ENCODE data around the gene CHST5. TPM values are rescaled to one million over a fixed set of nuclear protein-coding genes. Genes with fewer than 3 reads are reported as not detected.
"Not testable (repeated sequence)": the region's sequence is repeated elsewhere in the genome, so short reads cannot be mapped to it uniquely, and the experiment has no call there.

The CHST5 gene
- total RNA-seq, 1 experiment from 2014 or later: 0.11 TPM

- Mint-ChIP-seq H3K27me3 (ENCODE audit: insufficient read depth, unreplicated experiment) (no peaks in the 10 kb centered on the region), H3K27ac (ENCODE audit: unreplicated experiment) (no peak overlapping the region), H3K4me1 (ENCODE audit: low read depth, unreplicated experiment) (no peaks in the 10 kb centered on the region), H3K36me3 (ENCODE audit: insufficient read depth, unreplicated experiment) (peaks cover 4% of the 10 kb centered on the region), H3K4me3 (ENCODE audit: unreplicated experiment) (no peak overlapping the region), H3K9me3 (ENCODE audit: unreplicated experiment) (no peaks in the 10 kb centered on the region)
- no peak overlapping the region for H3K4me3 ChIP-seq (ENCODE audit: low read depth, low read length)
- H3K36me3 ChIP-seq (ENCODE audit: control insufficient read depth, insufficient read depth, low read length): no peaks in the 10 kb centered on the region; the same call in 1 of the 2 replicates
- intact Hi-C loops (cut with micrococcal nuclease; ENCODE audit: unreplicated experiment): no loop called here
- TF ChIP-seq CTCF (IDR thresholded peaks at IDR 0.05; ENCODE audit: insufficient read depth in 1 of 2, low read depth in 1 of 2, low read length in 1 of 2, severe bottlenecking in 1 of 2, unreplicated experiment in 1 of 2): no peak
- H3K4me1 ChIP-seq: no peaks in the 10 kb centered on the region
- DNase-seq: no peak
- ChIA-PET POLR2A (no interaction called here), CTCF (no interaction called here)
- no peaks in the 10 kb centered on the region for H3K27me3 ChIP-seq (replicated peaks; ENCODE audit: control insufficient read depth, insufficient read depth, low read length)
- no TSS peak for BruUV-seq (replicated peaks)
- H3K9me3 ChIP-seq: no peaks in the 10 kb centered on the region
Observed at GRCh38 chr16:75546293-75546692, 10.4 kb upstream of the CHST5 start.

GRCh38 chr16:75545879-75546278 lies 10.0 kb upstream of the CHST5 start:
- BruUV-seq (replicated peaks); H3K27me3 ChIP-seq (replicated peaks; ENCODE audit: control insufficient read depth, insufficient read depth, low read length); H3K9me3 ChIP-seq; H3K36me3 Mint-ChIP-seq (ENCODE audit: insufficient read depth, unreplicated experiment); H3K9me3 Mint-ChIP-seq (ENCODE audit: unreplicated experiment); DNase-seq; H3K36me3 ChIP-seq (ENCODE audit: control insufficient read depth, insufficient read depth, low read length); H3K4me1 Mint-ChIP-seq (ENCODE audit: low read depth, unreplicated experiment); intact Hi-C loops (cut with micrococcal nuclease; ENCODE audit: unreplicated experiment); H3K4me3 ChIP-seq (ENCODE audit: low read depth, low read length); CTCF ChIA-PET; H3K4me1 ChIP-seq; H3K27ac Mint-ChIP-seq (ENCODE audit: unreplicated experiment); H3K27me3 Mint-ChIP-seq (ENCODE audit: insufficient read depth, unreplicated experiment); H3K4me3 Mint-ChIP-seq (ENCODE audit: unreplicated experiment); POLR2A ChIA-PET: not testable (repeated sequence)

GRCh38 chr16:75542462-75542861 lies 6.6 kb upstream of the CHST5 start:
- H3K27ac Mint-ChIP-seq (ENCODE audit: unreplicated experiment); CTCF ChIA-PET; H3K4me1 Mint-ChIP-seq (ENCODE audit: low read depth, unreplicated experiment); H3K4me3 Mint-ChIP-seq (ENCODE audit: unreplicated experiment); H3K36me3 ChIP-seq (ENCODE audit: control insufficient read depth, insufficient read depth, low read length); BruUV-seq (replicated peaks); DNase-seq; H3K36me3 Mint-ChIP-seq (ENCODE audit: insufficient read depth, unreplicated experiment); H3K4me1 ChIP-seq; H3K27me3 Mint-ChIP-seq (ENCODE audit: insufficient read depth, unreplicated experiment); H3K9me3 Mint-ChIP-seq (ENCODE audit: unreplicated experiment); intact Hi-C loops (cut with micrococcal nuclease; ENCODE audit: unreplicated experiment); H3K4me3 ChIP-seq (ENCODE audit: low read depth, low read length); POLR2A ChIA-PET; H3K27me3 ChIP-seq (replicated peaks; ENCODE audit: control insufficient read depth, insufficient read depth, low read length); H3K9me3 ChIP-seq: not testable (repeated sequence)

GRCh38 chr16:75541236-75541635 lies 5.3 kb upstream of the CHST5 start:
- H3K9me3 Mint-ChIP-seq (ENCODE audit: unreplicated experiment): no peaks in the 10 kb centered on the region
- no peaks in the 10 kb centered on the region for H3K4me1 Mint-ChIP-seq (ENCODE audit: low read depth, unreplicated experiment)
- no peaks in the 10 kb centered on the region for H3K4me1 ChIP-seq
- no peak overlapping the region for H3K4me3 Mint-ChIP-seq (ENCODE audit: unreplicated experiment)
- H3K9me3 ChIP-seq: no peaks in the 10 kb centered on the region
- intact Hi-C loops (cut with micrococcal nuclease; ENCODE audit: unreplicated experiment): no loop called here
- POLR2A ChIA-PET: no interaction called here
- TF ChIP-seq CTCF (IDR thresholded peaks at IDR 0.05; ENCODE audit: insufficient read depth in 1 of 2, low read depth in 1 of 2, low read length in 1 of 2, severe bottlenecking in 1 of 2, unreplicated experiment in 1 of 2): no peak
- BruUV-seq (replicated peaks): no TSS peak
- CTCF ChIA-PET: no interaction called here
- no peaks in the 10 kb centered on the region for H3K27me3 ChIP-seq (replicated peaks; ENCODE audit: control insufficient read depth, insufficient read depth, low read length)
- peaks cover 4% of the 10 kb centered on the region for H3K36me3 Mint-ChIP-seq (ENCODE audit: insufficient read depth, unreplicated experiment)
- H3K36me3 ChIP-seq (ENCODE audit: control insufficient read depth, insufficient read depth, low read length): no peaks in the 10 kb centered on the region; the same call in 1 of the 2 replicates
- H3K27ac Mint-ChIP-seq (ENCODE audit: unreplicated experiment): no peak overlapping the region
- H3K4me3 ChIP-seq (ENCODE audit: low read depth, low read length): no peak overlapping the region
- no peak for DNase-seq
- no peaks in the 10 kb centered on the region for H3K27me3 Mint-ChIP-seq (ENCODE audit: insufficient read depth, unreplicated experiment)

GRCh38 chr16:75538882-75539565 lies 3.1 kb upstream of the CHST5 start:
- CTCF ChIA-PET; H3K9me3 ChIP-seq; H3K4me3 ChIP-seq (ENCODE audit: low read depth, low read length); intact Hi-C loops (cut with micrococcal nuclease; ENCODE audit: unreplicated experiment); H3K36me3 ChIP-seq (ENCODE audit: control insufficient read depth, insufficient read depth, low read length); H3K9me3 Mint-ChIP-seq (ENCODE audit: unreplicated experiment); H3K36me3 Mint-ChIP-seq (ENCODE audit: insufficient read depth, unreplicated experiment); H3K4me1 ChIP-seq; H3K27ac Mint-ChIP-seq (ENCODE audit: unreplicated experiment); H3K4me1 Mint-ChIP-seq (ENCODE audit: low read depth, unreplicated experiment); BruUV-seq (replicated peaks); H3K27me3 ChIP-seq (replicated peaks; ENCODE audit: control insufficient read depth, insufficient read depth, low read length); H3K4me3 Mint-ChIP-seq (ENCODE audit: unreplicated experiment); POLR2A ChIA-PET; H3K27me3 Mint-ChIP-seq (ENCODE audit: insufficient read depth, unreplicated experiment); DNase-seq: not testable (repeated sequence)
